A673 (cell line): ENCODE measurements around the gene CIAO2B. TPM values are rescaled to one million over a fixed set of nuclear protein-coding genes. Genes with fewer than 3 reads are reported as not detected.

Experiments
- BruUV-seq: library from RNA; stranded (reverse); fragments of 400-500 nt; replicated peaks from 2 replicates; lab custom pipeline; 2021; lab: Mats Ljungman, UMichigan
- CTCF ChIA-PET: fragments of 300-600 bp; sonication (Branson Sonifier 250); formaldehyde crosslinking; loops from one replicate; lab custom pipeline; 2022; ENCODE audit warnings: antibody characterized with exemption; lab: Charles Lee
- POLR2A ChIA-PET: fragments of 300-600 bp; sonication (Branson Sonifier 250); formaldehyde crosslinking; loops from one replicate; lab custom pipeline; 2022; ENCODE audit warnings: antibody characterized with exemption; ENCODE audit not compliant: low non-redundant PET; lab: Charles Lee
- DNase-seq: peaks from one replicate; pipeline ENCODE4 v3.0.0-alpha.2; 2015; ENCODE audit warnings: low spot score
- H3K27ac ChIP-seq: fragments of 200-600 bp; sonication (generic); 2 replicates; pipeline ENCODE4 v1.5.1; 2016; ENCODE audit warnings: mixed run types, low read depth, mild to moderate bottlenecking, mixed read lengths, antibody characterized with exemption, low read length; ENCODE audit not compliant: poor library complexity, severe bottlenecking
- H3K27me3 ChIP-seq: fragments of 200-600 bp; sonication (generic); replicated peaks from 2 replicates; pipeline ENCODE4 v1.6.1; 2017; ENCODE audit warnings: mixed run types, low read depth, mild to moderate bottlenecking, mixed read lengths, antibody characterized with exemption, low read length; ENCODE audit not compliant: insufficient read depth, poor library complexity
- H3K36me3 ChIP-seq: fragments of 200-600 bp; sonication (generic); 2 replicates; pipeline ENCODE4 v1.6.1; 2016; ENCODE audit warnings: mixed run types, mild to moderate bottlenecking, mixed read lengths, antibody characterized with exemption, low read length; ENCODE audit not compliant: insufficient read depth, poor library complexity, severe bottlenecking
- H3K4me1 ChIP-seq: fragments of 200-600 bp; sonication (generic); 2 replicates; pipeline ENCODE4 v1.6.1; 2017; ENCODE audit warnings: mixed run types, mild to moderate bottlenecking, mixed read lengths, antibody characterized with exemption, low read length; ENCODE audit not compliant: insufficient read depth, poor library complexity, severe bottlenecking
- H3K4me3 ChIP-seq: fragments of 200-600 bp; sonication (generic); 2 replicates; pipeline ENCODE4 v1.5.1; 2016; ENCODE audit warnings: low read depth, mixed run types, mild to moderate bottlenecking, mixed read lengths, low read length; ENCODE audit not compliant: poor library complexity, severe bottlenecking
- H3K9me3 ChIP-seq: fragments of 200-600 bp; sonication (generic); 2 replicates; pipeline ENCODE4 v1.6.1; 2016; ENCODE audit warnings: mixed run types, low read depth, mild to moderate bottlenecking, mixed read lengths, antibody characterized with exemption, low read length; ENCODE audit not compliant: poor library complexity, severe bottlenecking
- EZH2 ChIP-seq: fragments of 200-600 bp; sonication (generic); IDR thresholded peaks from 2 replicates; pipeline ENCODE4 v1.6.1; 2017; ENCODE audit warnings: borderline replicate concordance, low read depth, mild to moderate bottlenecking, mixed read lengths, antibody characterized with exemption, low read length; ENCODE audit not compliant: poor library complexity, severe bottlenecking
- intact Hi-C: fragments of 100-400 bp; cut with micrococcal nuclease; formaldehyde crosslinking; loops from one replicate; pipeline ENCODE4 v1.10.0; 2022; ENCODE audit not compliant: unreplicated experiment
- total RNA-seq: library from RNA; stranded (reverse); gene quantifications from 2 replicates; pipeline ENCODE4 v1.2.3, GENCODE V29; 2021
- TF ChIP-seq, protein P1 (sequence below): fragments of 300-800, 200-600 bp; sonication (generic); conservative IDR thresholded peaks from 2 replicates; pipeline ENCODE4 v1.5.1; 2017; ENCODE audit warnings: low read depth, mild to moderate bottlenecking, antibody characterized with exemption, low read length, moderate library complexity, mixed read lengths

CIAO2B gene
- total RNA-seq, 1 experiment from 2014 or later, result 108 TPM

DNA sequence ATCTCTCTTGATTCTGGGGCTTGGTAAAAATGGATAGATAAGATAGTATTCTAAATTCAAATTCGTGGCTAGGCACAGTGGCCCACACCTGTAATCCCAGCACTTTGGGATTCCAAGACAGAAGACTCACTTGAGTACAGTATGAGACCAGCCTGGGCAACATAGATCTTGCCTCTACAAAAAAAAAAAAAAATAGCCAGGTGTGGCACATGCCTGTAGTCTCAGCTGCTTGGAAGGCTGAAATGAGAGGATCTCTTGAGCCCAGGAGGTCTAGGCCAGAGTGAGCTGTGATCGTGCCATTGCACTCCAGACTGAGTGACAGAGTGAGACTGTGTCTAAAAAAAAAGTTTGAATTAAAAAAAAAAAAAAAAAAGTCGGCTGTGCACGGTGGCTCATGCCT lies 44.6 kb downstream of the CIAO2B start:
- CTCF ChIA-PET, result no interaction called here
- intact Hi-C loops, result loop anchor here (10.0 kb wide), 1 partner anchor 265 kb away; the partner anchor contains the start of genes B3GNT9, FBXL8 and TRADD
- no peak for DNase-seq
- Histone ChIP-seq H3K27ac (peak overlapping the region; percentile 30), H3K4me3 (no peak overlapping the region), H3K9me3 (no peaks in the 10 kb centered on the region), H3K36me3 (peaks cover 35% of the 10 kb centered on the region), H3K4me1 (peaks cover 9% of the 10 kb centered on the region), H3K27me3 (no peaks in the 10 kb centered on the region)
- TF ChIP-seq, protein P1, sequence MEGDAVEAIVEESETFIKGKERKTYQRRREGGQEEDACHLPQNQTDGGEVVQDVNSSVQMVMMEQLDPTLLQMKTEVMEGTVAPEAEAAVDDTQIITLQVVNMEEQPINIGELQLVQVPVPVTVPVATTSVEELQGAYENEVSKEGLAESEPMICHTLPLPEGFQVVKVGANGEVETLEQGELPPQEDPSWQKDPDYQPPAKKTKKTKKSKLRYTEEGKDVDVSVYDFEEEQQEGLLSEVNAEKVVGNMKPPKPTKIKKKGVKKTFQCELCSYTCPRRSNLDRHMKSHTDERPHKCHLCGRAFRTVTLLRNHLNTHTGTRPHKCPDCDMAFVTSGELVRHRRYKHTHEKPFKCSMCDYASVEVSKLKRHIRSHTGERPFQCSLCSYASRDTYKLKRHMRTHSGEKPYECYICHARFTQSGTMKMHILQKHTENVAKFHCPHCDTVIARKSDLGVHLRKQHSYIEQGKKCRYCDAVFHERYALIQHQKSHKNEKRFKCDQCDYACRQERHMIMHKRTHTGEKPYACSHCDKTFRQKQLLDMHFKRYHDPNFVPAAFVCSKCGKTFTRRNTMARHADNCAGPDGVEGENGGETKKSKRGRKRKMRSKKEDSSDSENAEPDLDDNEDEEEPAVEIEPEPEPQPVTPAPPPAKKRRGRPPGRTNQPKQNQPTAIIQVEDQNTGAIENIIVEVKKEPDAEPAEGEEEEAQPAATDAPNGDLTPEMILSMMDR, result no peak
- TF ChIP-seq EZH2, result no peak
- POLR2A ChIA-PET, result no interaction called here
- no TSS peak for BruUV-seq

DNA sequence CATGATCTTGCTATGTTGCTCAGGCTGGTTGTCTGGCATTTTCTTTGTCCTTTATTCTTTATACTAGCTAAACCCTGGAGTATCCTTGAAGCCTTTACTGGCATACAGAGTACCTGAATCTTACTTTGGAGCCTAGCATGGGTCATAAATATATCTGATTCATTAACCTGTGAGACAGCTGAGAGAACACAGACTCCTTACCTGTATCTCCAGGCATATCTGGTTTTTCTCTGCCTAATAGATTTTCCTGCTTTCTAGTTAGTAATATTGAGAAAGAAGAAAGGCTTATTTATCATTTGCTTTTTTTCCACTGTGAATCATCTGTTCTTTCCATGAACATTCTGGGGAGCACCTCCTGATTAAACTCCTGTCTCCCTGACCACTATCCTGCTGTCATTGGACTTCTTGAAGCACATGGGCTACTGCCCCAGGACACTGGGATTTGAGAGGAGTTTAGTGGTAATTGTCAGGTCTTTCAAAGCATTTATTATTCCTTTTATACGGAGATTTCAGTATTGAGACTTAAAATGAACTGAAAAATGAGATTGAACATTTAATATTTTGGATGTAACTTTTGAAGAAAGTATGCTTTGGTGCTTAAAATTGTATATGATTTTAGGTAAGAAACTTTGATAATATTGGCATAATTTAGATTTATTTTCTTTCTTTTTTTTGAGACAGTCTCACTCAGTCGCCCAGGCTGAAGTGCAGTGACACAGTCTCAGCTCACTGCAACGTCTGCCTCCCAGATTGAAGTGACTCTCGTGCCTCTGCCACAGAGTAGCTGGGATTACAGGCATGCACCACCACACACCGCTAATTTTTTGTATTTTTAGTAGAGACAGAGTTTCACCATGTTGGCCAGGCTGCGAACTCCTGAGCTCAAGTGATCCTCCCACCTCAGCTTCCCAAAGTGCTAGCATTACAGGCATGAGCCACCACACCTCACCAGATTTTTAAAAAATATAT lies 45.3 kb downstream of the CIAO2B start:
- peaks cover 9% of the 10 kb centered on the region for H3K4me1 ChIP-seq
- H3K9me3 ChIP-seq, result no peaks in the 10 kb centered on the region
- H3K4me3 ChIP-seq, result no peak overlapping the region
- no peaks in the 10 kb centered on the region for H3K27me3 ChIP-seq
- ChIA-PET CTCF (no interaction called here), POLR2A (no interaction called here)
- TF ChIP-seq, protein P1, result no peak
- TF ChIP-seq EZH2, result no peak
- no peak for DNase-seq
- peaks cover 42% of the 10 kb centered on the region for H3K36me3 ChIP-seq
- no TSS peak for BruUV-seq
- H3K27ac ChIP-seq, result peak overlapping the region; percentile 30
- intact Hi-C loops, result no loop called here

DNA sequence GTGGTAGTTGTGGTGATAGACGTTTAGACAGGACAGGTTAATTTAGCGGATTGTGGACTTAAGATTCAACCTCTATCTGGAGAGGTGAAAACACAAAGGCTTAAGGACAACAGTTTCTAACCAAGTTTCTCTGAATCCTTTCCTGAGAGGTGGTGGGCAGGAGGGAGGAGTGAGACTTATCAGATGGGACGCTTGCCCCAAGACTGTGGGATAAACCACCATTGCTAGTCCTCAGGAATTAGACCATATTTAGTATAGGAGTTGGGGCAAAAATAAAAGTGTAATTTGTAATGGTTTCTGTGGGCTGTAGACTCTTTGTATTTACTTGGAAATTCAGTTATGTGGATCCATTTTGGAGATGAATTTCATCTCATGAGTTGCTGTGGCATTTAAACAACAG lies 47.3 kb downstream of the CIAO2B start:
- H3K27ac ChIP-seq, result peak overlapping the region; percentile 49
- POLR2A ChIA-PET, result no interaction called here
- no TSS peak for BruUV-seq
- peaks cover 47% of the 10 kb centered on the region for H3K36me3 ChIP-seq
- H3K4me3 ChIP-seq, result no peak overlapping the region
- peaks cover 12% of the 10 kb centered on the region for H3K4me1 ChIP-seq
- H3K9me3 ChIP-seq, result no peaks in the 10 kb centered on the region
- intact Hi-C loops, result no loop called here
- no peaks in the 10 kb centered on the region for H3K27me3 ChIP-seq
- no peak for DNase-seq
- TF ChIP-seq, protein P1, result no peak
- no peak for TF ChIP-seq EZH2
- CTCF ChIA-PET, result no interaction called here
